MG63 (cell line): ENCODE results near the gene HES5. TPM values are rescaled to one million over a fixed set of nuclear protein-coding genes. Genes with fewer than 3 reads are reported as not detected.
"Not testable (repeated sequence)": the region's sequence is repeated elsewhere in the genome, so short reads cannot be mapped to it uniquely, and the experiment has no call there.

Experiments
- DNase-seq: peaks from one replicate; pipeline ENCODE4 v3.0.0-alpha.2; 2020
- H3K27me3 ChIP-seq: fragments of 250-450 bp; sonication (Bioruptor Pico); 2 replicates; pipeline ENCODE4 v1.5.1; 2020; ENCODE audit warnings: mild to moderate bottlenecking, moderate library complexity
- H3K36me3 ChIP-seq: fragments of 250-450 bp; sonication (Bioruptor Pico); 2 replicates; pipeline ENCODE4 v1.5.1; 2020; ENCODE audit warnings: mild to moderate bottlenecking, moderate library complexity
- H3K4me3 ChIP-seq: fragments of 250-450 bp; sonication (Bioruptor Pico); 2 replicates; pipeline ENCODE4 v1.5.1; 2020; ENCODE audit warnings: mild to moderate bottlenecking, moderate library complexity
- H3K9me3 ChIP-seq: fragments of 250-450 bp; sonication (Bioruptor Pico); 2 replicates; pipeline ENCODE4 v1.5.1; 2020; ENCODE audit warnings: mild to moderate bottlenecking, moderate library complexity
- total RNA-seq: library from RNA; depleted of rRNA; stranded (reverse); fragments of >200 nt; shearing (Covaris generic); gene quantifications from 2 replicates; pipeline ENCODE4 v1.2.3, GENCODE V29; 2014; ENCODE audit warnings: low replicate concordance

The HES5 gene
- total RNA-seq, 1 experiment from 2014 or later: not detected

GRCh38 chr1:2553871-2554620, 24.0 kb upstream of the HES5 start:
- DNase-seq: no peak
- Histone ChIP-seq H3K4me3 (no peak overlapping the region), H3K36me3 (no peaks in the 10 kb centered on the region), H3K27me3 (no peaks in the 10 kb centered on the region), H3K9me3 (no peaks in the 10 kb centered on the region)

DNA sequence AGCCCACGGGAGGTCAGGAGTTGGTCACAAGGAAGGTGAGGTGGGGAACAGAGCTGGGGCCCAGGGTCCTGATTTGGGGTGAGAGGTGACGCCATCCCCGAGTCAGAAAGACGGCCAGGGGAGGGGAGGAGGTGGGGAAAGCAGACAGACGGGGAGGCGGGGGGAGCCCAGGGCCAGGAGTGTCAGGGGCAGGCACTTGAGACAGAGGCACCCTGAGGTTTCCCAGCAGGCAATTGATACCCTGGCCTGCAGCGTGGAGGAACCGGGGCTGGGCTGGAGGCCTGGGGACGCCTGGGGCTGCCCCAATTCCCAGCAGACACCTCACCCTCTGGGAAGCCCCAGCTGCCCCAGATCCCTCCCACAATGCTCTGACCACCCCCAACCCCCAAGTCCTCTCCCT, 23.0 kb upstream of the HES5 start:
- H3K36me3 ChIP-seq, H3K27me3 ChIP-seq, DNase-seq, H3K9me3 ChIP-seq, H3K4me3 ChIP-seq: not testable (repeated sequence)

DNA sequence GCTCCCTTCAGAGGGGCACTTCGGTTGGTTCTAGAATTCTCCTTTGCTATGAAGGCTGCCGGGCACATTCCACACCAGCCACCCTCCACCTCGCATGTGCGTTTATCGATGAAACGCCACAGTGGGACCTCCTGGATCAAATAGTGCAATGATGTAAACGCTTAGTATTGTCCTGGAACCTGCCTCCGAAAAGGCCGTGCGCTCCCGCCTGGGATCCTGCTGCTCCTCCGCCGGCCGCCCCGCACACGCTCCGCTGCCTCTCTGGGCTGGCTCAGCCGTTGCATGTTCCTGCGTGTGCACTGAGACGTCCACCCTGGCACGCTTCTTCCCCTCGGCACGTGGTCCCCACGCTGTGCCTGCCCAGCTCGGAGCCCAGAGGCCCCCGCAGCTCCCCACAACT, 22.1 kb upstream of the HES5 start:
- Histone ChIP-seq H3K27me3 (no peaks in the 10 kb centered on the region), H3K4me3 (no peak overlapping the region), H3K9me3 (no peaks in the 10 kb centered on the region), H3K36me3 (no peaks in the 10 kb centered on the region)
- DNase-seq: no peak

GRCh38 chr1:2551544-2551943, 21.5 kb upstream of the HES5 start:
- not testable (repeated sequence) for H3K9me3 ChIP-seq, H3K4me3 ChIP-seq, H3K36me3 ChIP-seq, H3K27me3 ChIP-seq, DNase-seq

DNA sequence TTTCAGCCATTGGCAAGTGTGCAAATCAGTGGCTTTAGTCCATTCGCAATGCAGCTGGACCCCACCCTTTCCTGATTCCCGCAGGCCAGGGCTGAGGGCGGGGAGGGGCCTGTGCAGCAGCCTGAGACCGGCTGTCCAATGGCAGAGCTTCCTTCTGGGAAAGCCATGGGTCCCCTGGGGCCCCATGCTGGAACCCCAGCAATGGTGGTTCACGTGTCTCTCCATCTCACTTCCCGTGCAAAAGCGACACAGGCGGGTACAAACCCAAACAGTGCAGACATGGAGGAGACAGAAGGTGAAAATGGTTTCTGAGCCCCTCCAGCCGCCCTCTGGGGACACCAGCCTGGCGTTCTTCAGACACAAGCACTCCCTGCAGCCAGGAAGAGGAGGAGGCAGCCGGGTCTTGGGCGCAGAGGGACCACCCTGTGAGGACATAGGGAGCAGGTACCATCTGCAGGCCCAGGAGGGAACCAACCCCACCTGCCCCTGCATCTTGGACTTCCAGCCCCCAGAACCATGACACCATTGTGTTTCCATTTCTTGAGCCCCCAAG, 20.3 kb upstream of the HES5 start:
- H3K27me3 ChIP-seq, DNase-seq, H3K9me3 ChIP-seq, H3K36me3 ChIP-seq, H3K4me3 ChIP-seq: not testable (repeated sequence)

GRCh38 chr1:2549367-2550029, 19.4 kb upstream of the HES5 start:
- not testable (repeated sequence) for H3K9me3 ChIP-seq, DNase-seq, H3K27me3 ChIP-seq, H3K4me3 ChIP-seq, H3K36me3 ChIP-seq

GRCh38 chr1:2548068-2548589, 18.1 kb upstream of the HES5 start:
- Histone ChIP-seq H3K4me3 (no peak overlapping the region), H3K36me3 (no peaks in the 10 kb centered on the region), H3K9me3 (no peaks in the 10 kb centered on the region), H3K27me3 (no peaks in the 10 kb centered on the region)
- peak; percentile 49 for DNase-seq

DNA sequence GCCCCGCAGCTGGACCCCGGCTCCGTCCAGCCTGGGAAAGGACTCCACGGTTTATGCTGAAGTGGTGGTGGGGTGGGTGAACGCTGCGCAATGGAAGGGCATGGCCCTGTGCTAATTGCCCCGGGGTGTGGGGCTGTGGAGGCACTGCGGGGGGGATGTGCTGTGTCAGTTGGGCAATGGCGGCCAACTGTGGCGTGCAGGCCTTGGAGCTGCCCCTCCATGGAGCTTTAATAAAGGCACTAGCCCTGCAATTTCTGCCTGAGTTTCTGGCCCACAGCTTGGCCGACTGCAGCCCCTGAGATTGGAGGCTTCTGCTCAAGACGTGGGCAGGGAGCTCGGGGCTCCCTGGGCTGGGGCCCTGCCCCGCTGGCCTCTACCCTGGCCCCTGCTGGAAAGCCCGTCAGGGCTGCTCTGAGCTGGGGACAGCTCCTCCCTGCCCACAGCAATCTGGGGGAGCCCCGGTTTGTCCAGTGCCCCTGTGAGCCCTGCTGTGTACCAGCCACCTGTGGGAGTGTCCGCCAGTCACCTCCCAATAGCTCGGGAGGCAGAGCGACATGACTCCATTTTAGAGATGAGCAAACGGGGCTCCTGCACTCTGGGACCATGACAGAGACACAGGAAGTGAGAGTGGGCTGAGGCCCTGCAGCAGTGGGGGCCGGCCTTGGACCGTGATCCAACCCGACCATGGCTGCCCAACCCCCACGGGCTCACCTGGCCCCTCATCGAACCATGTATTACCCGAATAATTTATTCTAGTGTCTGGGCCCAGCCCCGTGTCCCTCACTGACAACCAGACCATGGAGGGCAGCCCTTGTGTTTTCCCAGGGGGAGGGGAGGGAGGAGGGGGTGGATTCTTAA, 17.4 kb upstream of the HES5 start:
- Histone ChIP-seq H3K9me3 (no peaks in the 10 kb centered on the region), H3K27me3 (no peaks in the 10 kb centered on the region), H3K36me3 (no peaks in the 10 kb centered on the region), H3K4me3 (no peak overlapping the region)
- DNase-seq: no peak

- peak; percentile 75 for DNase-seq
Observed at GRCh38 chr1:2546515-2547209, 16.6 kb upstream of the HES5 start.

DNA sequence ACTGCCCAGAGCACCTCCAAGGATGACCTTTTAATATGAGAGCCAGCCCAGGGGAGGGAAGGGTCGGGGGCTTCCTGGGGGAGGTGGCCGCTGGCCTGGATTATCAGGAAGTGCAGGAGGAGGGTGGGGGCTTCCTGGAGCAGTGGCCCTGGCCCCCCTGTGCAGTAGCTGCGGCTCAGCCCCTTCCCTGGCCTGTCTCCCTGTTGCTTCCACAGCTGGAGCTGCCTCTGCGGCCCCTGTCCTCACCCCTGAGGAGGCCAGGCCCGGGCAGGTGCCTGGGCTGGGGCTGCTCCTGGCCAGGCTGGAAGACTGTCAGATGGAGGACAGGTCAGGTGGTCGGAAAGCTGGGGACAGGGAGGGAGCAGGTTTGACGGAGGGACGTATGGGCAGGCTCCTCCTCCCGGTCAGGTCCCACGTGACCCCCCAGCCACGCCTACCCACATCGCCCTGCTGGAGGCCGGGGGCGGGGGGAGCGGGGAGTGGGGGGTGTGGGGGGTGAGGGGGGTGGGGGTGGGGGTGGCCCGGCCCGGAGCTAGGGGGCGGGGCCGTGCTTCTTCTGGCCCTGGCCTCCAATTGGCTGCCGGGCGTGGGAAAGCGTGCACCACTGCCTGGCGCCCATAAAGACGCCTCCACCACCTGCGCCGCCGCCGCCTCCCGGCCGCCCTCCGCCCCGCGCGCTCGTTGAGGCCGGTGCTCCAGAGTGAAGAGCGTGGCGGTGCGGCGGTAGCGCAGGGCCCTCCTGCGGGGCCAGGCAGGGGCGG, 15.9 kb upstream of the HES5 start:
- peak; percentile 37 for DNase-seq
- no peaks in the 10 kb centered on the region for H3K27me3 ChIP-seq
- no peaks in the 10 kb centered on the region for H3K9me3 ChIP-seq
- H3K4me3 ChIP-seq: peak overlapping the region; percentile 38
- no peaks in the 10 kb centered on the region for H3K36me3 ChIP-seq

More at GRCh38 chr1:2546515-2547209, 16.6 kb upstream of the HES5 start:
- H3K9me3 ChIP-seq: no peaks in the 10 kb centered on the region
- H3K27me3 ChIP-seq: no peaks in the 10 kb centered on the region
- H3K4me3 ChIP-seq: peak overlapping the region; percentile 38
- H3K36me3 ChIP-seq: no peaks in the 10 kb centered on the region

DNA sequence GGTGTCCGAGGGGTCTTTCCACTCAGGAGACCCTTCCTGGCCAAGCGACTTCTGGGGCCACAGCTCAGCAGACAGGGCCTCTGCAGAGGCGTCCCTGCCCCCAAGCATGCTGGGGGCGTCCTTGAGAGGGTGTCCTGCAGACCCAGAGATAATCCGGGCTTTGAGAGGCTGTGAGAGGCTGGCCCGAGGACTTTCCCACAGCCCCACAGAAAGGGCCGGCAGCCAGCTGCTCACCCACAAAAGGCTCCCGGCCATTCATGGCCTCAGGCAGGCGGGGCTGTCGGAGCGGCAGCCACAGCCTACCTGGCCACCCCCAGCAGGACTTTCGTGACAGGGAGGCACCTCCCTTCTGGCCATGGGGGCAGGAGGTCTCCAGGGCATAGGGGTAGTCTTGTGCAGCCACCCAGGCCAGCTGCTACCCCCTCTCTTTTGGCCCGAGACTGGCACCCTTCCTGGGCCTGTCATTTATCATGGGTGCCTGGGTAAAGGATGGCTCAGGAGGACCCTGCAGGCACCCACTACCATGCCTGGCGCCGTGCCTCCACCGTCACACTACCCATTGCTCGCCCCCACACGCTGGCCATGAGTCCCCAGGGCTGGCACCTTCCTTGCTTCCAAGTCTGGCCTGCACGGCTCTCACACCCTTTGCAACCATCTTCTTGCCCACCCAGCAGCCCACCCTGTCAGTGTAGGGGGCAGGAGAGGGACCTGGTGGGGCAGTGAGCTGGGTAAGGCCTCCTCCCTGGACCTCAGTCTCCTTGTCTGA, 15.0 kb upstream of the HES5 start:
- Histone ChIP-seq H3K36me3 (no peaks in the 10 kb centered on the region), H3K9me3 (no peaks in the 10 kb centered on the region), H3K4me3 (no peak overlapping the region), H3K27me3 (no peaks in the 10 kb centered on the region)
- DNase-seq: no peak

- no peaks in the 10 kb centered on the region for H3K36me3 ChIP-seq
- no peaks in the 10 kb centered on the region for H3K27me3 ChIP-seq
- no peaks in the 10 kb centered on the region for H3K9me3 ChIP-seq
- no peak for DNase-seq
- no peak overlapping the region for H3K4me3 ChIP-seq
Observed at GRCh38 chr1:2544093-2544874, 14.2 kb upstream of the HES5 start.

DNA sequence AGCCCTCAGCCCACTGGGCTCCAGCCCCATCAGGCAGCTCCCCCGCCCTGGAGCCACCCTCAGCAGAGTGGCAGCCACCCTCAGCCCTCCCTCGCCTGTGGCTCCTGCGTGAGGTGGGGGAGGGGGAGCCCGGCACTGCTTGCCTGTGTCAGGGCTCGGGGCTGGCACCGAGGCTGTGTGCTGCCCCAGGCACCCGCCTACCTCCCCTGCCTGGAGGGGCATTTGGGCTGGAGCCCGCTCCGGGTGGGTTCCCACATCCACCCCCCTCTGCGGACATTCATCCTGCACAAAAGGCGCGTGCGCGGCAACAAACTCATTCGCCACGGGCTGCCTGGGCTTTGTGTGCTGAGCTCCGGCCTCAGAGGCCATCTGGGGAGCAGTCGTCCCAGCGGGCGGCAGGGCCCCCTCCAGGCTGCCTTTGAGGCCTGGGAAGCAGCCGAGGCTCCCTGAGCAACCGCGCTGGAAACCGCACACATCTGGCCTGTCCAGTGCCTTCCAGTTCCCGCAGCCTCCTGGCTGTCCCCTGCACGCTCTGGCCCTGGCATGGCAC, 13.6 kb upstream of the HES5 start:
- DNase-seq: no peak
- H3K4me3 ChIP-seq: no peak overlapping the region
- no peaks in the 10 kb centered on the region for H3K36me3 ChIP-seq
- no peaks in the 10 kb centered on the region for H3K27me3 ChIP-seq
- H3K9me3 ChIP-seq: no peaks in the 10 kb centered on the region

GRCh38 chr1:2542246-2542915, 12.3 kb upstream of the HES5 start:
- no peak for DNase-seq
- Histone ChIP-seq H3K4me3 (no peak overlapping the region), H3K27me3 (no peaks in the 10 kb centered on the region)

More at GRCh38 chr1:2542246-2542915, 12.3 kb upstream of the HES5 start:
- Histone ChIP-seq H3K9me3 (no peaks in the 10 kb centered on the region), H3K36me3 (no peaks in the 10 kb centered on the region)
